Measurements from ENCODE around the gene SPINDOC.

SPINDOC gene

DNA sequence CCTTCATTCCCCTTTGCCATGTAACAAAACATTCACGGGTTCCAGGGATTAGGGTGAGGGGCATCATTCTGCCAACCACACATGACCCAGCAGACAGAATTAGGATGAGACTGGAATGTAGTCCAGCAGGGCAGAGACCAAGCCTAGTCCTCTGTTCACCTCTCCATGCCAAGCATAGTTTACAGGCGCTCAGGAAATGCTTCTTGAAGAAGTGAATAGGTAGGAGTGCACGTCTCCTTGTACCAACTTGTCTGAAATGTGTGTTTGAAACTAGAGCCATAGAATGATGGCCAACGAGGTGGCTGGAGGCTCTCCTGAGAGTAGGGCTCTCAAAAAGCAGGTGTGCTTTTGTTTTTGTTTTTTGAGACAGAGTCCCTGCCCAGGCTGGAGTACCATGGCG lies 8.2 kb downstream of the SPINDOC start:
- intact Hi-C loops (cut with DNase I) = no loop called here
- no peak for DNase-seq

DNA sequence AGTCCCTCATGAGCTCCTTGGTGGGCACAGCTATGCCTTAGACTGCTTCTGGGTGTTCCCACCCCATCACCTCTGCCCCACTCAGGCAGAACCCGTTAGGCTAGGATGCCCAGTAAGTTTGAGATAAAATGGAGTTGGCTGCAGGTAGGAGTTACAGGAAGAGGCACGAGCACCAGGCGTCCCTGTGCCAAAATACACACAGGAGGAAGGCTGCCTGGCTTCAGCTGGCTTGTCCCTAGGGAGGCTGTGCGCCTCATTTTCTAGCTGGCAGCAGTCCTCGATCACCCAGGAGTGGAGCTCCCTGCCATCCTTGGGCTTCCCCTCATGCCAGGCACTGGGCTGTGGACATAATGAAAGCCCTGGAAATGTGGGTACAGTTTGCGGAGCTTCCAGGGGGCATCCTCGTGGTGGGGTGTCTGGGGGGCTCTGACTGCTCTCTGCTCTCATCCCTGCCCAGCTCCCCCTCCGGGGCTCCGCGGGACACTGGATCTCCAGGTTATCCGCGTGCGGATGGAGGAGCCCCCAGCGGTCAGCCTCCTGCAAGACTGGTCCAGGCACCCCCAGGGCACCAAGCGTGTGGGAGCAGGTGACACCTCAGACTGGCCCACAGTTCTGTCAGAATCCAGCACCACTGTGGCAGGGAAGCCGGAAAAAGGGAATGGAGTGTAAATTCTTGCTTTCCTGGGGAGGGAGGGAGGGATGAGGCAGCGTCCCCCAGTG lies 13.4 kb downstream of the SPINDOC start:
- no peak for DNase-seq
- intact Hi-C loops (cut with DNase I) = no loop called here

DNA sequence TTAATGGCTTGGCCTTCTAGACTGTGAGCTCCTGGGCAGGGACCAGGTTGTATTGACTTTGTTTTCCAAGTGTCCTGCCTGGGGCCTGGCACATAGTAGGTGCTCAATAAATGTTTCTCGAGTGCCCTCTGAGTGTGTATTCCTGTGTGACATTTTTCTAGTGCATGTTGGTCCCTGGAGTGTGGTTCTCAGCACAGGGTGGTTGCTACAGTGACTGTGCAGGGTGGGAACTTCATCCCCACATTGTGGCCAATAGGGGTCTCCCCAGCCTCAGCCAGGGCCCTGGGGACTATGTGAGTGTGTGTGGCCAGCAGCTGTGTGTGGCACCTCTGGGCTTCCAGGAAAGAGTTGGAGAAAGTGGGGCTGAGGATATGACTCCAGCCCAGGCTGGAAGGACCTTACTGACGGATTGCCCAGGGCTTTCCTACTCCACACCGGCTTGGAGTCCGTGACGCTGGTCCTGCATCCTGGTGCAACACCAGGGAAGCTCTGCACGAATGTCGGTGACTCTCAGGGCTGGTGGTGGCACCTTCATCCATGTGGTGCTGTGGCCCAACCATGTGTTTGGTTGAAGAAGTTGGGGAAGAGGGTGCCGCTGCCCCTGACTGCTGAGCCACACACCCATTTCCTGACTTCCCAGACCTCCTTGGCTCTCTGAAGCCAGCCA lies 16.7 kb downstream of the SPINDOC start:
- intact Hi-C loops (cut with DNase I) = loop anchor here (10.0 kb wide), 1 partner anchor 325 kb away; no protein-coding TSS in a partner anchor

DNA sequence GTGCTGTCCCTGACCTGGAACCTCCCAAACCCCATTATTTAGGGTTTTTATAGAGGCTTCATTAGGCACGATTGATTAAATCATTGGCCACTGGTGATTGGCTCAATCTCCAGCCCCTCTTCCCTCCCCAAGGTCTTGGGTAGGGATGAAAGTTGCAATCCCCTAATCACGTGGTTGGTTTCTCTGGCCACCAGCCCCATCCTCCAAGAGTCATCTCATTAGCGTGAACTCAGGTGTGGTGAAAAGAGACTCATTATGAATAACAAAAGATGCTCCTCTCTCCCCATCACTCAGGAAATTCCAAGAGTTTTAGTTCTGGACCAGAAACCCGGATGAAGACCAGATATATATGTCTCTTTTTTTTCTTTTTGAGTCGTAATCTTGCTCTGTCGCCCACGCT lies 18.1 kb downstream of the SPINDOC start:
- DNase-seq = no peak
- intact Hi-C loops (cut with DNase I) = loop anchor here (10.0 kb wide), 1 partner anchor 323 kb away; no protein-coding TSS in a partner anchor

More for the DNA sequence above, 16.7 kb downstream of the SPINDOC start:
- DNase-seq = no peak

DNA sequence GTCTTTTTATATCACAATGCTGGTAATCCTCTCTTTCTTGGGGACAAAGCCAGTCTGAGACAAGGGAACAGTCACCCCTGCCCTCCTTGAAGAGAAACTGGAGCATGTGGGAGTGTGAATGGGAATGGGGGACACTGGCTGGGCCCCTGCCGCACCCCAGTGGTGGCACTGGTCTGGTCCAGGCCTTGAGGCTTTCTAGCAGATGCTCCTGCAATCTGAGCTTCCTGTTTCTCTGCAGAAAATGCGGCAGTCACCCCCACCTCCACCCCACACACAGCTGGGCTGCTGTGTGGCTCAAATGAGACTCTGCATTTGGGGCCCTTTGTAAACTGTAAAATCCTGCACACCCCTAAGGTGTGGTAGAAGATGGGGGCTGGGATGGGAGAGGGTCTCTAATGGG lies 19.1 kb downstream of the SPINDOC start:
- DNase-seq = no peak
- intact Hi-C loops (cut with DNase I) = loop anchor here (10.0 kb wide), 1 partner anchor 322 kb away; no protein-coding TSS in a partner anchor

DNA sequence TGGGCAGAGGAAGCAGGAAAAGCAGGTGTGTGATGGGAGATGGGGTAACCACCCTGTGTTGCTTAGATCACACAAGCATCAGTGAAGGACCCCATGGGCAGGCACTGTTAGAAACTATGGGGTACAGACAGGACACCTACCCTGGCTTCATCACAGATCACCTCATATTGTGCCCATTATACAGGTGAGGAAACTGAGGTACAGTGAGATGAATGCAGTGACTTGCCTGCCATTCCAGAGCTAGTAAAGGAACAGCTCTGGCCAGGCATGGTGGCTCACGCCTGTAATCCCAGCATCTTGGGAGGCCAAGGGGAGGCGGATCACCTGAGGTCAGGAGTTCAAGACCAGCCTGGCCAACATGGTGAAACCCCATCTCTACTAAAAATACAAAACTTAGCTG lies 19.8 kb downstream of the SPINDOC start:
- intact Hi-C loops (cut with DNase I) = loop anchor here (10.0 kb wide), 1 partner anchor 322 kb away; no protein-coding TSS in a partner anchor
- no peak for DNase-seq

DNA sequence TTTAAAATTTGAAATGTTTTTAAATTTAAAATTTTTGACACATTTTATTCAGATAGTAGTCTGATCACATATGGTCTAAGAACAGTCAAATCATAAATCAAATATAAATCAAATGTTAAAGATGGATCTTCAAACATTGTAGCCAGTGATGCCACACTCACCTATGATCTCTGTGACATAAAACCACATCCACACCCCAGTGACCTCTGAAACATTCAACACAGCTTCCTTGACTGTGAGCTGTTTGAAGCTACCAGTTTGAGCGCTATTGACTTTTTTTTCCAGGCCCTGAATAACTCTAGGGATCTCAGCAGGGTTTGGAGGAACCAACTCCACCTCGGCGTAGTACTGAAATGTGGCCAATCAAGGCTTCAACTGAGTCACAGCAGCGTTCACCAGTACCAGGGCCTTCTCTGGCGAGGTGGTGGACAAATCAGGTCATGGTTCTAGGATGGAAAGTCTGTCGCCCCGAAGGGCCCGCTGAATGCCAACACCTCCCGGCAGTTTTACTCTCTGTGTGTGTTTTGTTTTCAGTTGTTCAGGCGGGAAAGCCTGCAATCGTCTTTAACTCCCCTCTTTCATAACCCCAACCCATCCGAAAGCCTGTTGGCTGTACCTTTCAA lies 21.4 kb downstream of the SPINDOC start:
- intact Hi-C loops (cut with DNase I) = loop anchor here (10.0 kb wide), 1 partner anchor 320 kb away; no protein-coding TSS in a partner anchor
- no peak for DNase-seq

DNA sequence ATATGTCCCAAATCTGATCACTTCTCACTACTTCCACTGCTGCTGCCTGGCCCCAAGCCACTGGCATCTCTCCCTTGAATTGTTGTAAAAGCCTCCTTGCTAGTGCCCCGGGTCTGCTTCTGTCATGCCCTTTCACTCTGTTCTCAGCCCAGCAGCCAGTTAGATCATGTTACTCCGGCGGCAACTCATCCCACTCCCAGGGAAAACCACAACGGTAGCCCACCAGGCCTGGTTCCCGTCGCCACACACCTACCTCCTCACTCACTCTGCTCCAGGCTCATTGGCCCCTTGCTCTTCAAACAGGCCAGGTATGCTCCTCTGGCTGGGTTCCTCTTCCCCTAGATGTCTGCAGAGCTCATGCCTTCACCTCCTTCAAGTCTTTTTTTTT lies 21.9 kb downstream of the SPINDOC start:
- no peak for DNase-seq
- intact Hi-C loops (cut with DNase I) = loop anchor here (10.0 kb wide), 1 partner anchor 320 kb away; no protein-coding TSS in a partner anchor

DNA sequence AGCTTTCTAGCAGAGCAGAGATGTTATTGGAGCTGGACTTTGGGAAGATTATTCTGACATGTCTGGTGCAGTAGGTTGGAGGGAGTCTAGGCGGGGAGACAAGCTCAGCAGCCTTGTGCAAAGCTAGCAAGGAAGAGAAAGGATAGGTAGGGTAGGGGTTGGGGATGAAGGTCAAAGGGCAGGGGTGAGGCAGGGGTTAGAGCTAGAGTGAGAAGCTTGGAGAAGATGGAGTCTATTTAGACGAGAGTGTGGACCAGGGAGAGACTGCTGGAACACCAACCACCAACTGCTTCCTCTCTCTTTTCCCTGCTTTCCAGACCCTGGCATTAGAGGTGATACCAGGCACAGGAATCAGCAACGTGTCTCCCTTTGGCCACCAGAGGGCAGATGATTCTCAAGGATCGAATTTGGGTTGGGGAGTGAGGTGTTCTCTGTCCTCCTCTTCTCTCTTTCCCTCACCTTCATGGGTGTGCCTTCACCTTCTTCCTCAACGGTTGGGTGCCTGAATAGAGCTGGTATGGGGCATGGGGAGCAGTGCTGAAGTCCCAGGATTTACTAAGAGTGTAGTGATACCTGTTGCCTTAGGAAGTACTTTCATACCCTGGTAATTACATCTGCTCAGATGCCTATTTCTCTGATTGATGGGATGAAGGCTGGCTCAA lies 23.9 kb downstream of the SPINDOC start:
- intact Hi-C loops (cut with DNase I) = loop anchor here (10.0 kb wide), 1 partner anchor 318 kb away; no protein-coding TSS in a partner anchor

DNA sequence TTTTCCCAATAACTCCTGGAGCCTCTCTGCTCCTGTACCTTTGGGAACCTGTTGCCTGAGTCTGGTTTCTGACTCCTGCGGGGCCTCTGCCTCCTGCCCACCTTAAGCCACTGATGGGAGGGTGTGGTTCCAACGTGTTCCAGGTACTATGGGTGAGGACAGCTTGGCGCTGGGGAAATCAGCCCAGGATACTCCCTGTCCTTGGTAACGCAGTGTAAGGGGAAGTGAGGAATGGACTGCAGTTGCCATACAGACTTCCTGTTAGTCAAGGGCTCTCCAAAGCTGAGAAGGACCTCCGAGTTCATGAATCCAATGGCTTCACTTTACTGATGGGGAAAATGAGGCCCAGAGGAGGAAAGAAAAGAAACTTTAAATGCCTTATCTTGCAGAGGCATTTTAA lies 24.5 kb downstream of the SPINDOC start:
- DNase-seq = peak in 2 of 42 donors; percentile 19 to 25
- intact Hi-C loops (cut with DNase I) = loop anchor here (2.0 to 10.0 kb wide), 3 partner anchors 41 to 317 kb away; partner anchors contain the start of gene NAA40

More for the DNA sequence above, 23.9 kb downstream of the SPINDOC start:
- DNase-seq = peak; percentile 47 to 93 (median 84)

DNA sequence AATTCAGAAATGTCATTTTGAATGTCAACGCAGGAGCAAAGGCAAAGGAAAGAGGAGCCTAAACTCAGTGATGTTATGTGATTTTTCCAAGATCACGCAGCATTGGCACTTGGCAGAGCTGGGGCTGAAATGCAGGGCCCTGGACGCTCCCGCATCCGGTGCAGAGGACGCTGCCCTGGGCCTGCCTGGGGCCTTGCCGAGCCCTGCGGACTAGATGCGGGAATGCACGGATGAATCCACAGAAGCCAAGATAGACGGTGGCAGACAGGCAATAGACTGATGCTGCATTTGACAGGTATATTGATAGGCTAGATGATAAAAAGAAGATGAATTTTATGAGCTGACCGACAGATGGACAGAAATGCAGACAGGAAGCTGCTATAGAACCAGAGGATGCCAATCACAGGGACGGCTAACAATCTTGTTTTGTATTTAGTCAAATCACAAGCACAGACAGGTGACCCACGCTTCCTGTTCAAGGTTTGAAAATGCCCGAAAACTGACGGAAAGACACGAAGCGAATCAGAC lies 25.0 kb downstream of the SPINDOC start:
- intact Hi-C loops (cut with DNase I) = loop anchor here (2.0 to 10.0 kb wide), 3 partner anchors 41 to 317 kb away; partner anchors contain the start of gene NAA40
- peak in 17 of 42 donors; percentile 17 to 57 (median 41) for DNase-seq

DNA sequence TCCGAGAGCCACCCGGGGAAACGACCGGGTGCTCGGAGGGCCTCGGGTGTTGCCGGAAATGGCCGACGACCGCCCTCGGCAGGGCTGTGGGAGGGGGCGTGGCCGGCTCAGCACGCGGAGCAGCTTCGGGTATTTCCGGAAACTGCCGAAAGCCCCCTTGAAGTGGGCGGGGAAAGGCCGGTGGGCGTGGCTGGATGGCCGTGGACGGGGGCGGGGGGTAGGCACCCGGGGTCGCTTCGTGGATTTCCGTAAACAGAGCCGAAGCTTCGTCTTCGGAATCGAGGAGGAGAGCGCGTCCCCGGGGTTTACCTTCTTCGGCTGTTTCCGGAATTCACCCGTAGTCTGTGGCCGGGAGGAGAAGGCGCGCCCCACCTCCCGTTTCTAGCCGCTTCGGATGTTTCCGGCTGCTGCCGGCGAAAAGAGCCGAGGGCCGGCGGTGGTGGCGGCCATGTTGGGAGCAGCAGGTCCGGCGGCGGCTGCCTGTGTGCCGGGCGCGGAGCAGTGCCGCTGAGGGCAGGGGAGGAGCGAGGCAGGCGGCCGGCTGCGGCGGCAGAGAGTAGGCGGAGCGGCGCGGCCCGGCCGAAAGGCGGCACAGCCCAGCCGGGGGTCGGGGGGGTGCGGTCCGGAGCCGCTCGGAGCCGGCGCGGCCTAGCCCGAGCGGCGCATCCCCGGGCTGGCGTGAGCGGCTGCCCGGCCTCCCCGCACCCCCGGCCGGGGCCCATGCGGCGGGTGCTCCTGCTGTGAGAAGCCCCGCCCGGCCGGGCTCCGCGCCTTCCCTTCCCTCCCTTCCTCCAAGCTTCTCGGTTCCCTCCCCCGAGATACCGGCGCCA lies 25.6 kb downstream of the SPINDOC start, which contains the start of gene MARK2:
TSS of gene MARK2 (plus strand) at position 433 of the 830 bp plus-strand sequence. CDS start at position 830, 397 bp downstream.
- DNase-seq = peak; percentile 93 to 100 (median 99)
- intact Hi-C loops (cut with DNase I) = loop anchor here (2.0 to 10.0 kb wide), 3 partner anchors 40 to 316 kb away; partner anchors contain the start of gene NAA40

DNA sequence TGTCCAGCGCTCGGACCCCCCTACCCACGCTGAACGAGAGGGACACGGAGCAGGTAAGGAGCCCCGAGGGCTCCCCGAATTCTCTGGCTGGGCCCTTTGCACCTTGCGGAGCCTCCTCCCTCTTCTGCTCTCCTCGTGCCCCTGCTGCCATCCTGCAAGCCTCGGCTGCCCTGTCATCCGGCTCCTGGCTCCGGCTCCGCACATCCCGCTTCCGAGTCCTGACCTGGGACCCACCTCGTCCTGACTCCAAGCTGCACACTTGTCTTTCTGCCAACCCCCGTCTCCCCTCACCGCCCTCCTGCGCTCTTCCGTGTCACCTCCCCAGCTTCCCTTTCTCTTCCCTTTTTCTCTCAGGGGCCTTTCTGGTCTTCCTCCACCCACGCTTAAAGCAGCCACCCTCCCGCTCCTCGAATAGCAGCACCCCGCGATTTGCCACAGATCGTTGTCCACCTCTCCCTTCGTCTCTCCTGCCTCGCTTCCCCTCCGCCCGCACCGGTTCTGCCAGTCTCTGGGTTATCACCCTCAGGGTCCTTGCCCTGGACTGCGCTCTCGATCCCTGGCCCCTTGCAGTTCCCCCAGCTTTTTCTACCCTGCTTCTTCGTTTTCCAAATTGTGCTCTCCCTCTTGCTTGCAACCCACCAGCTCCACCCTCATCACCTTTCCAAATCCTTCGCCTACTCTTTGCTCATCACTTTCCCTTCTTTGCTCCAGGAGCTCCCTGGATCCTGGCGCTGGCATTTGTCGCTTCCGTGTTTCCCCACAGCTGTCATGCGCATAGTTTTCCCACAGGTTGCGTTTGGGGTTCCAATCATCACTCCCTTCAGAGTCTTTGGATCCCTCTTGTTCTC lies 26.5 kb downstream of the SPINDOC start:
- peak in 41 of 42 donors; percentile 23 to 86 (median 63) for DNase-seq
- intact Hi-C loops (cut with DNase I) = loop anchor here (2.0 to 10.0 kb wide), 3 partner anchors 39 to 315 kb away; partner anchors contain the start of gene NAA40

DNA sequence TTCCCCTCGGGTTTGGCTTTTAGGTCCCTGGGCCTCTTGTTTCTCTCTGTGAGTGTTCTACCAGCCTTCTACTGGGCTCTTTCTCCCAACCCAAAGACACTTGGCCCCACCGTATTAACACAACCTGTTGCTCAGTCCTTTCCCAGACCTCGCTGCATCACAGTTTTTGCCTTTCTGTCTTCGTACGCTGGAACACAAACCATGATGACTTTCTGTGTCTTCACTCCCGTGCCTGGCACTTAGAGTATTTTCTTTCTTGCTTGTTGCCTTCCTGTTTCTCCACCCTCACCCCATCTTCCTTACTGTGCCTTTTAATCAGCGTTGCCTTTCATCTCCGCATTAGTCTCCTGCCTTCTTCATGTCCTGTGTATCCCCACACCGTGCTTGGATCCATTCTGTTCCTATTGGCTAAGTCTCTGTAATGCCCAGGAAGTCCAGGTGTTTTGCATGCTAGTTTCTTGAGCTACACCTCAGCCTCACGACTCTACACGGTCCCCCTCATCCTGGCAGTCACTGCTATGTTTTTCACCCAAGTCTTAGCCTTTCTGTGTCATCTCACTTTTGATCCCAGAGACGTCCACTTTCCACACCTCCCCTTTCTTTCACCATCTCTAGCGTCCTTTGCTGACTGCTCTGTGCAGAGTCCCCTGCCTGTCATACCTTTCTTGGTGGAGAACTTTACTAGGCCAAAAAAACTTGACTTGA lies 27.3 kb downstream of the SPINDOC start:
- DNase-seq = peak in 1 of 42 donors; percentile 7
- intact Hi-C loops (cut with DNase I) = no loop called here

DNA sequence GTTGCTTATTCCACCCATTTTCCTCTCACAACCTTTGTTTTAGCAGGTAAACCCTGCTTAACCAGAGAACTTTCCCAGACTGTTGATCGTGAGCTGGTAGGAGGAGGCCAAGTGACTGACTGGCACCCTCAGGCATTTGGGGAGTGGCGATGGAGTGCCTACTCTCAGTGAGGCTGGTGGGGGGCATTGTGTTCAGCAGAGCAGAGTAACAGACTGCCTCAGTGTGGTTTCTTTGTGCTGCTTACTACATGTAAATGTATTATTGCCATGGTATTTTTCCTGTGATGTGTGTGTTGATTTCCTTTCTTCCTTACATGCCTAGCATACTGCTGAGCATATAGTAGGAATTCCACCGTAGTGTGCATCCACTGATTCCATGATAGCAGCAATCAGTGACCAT lies 28.3 kb downstream of the SPINDOC start:
- intact Hi-C loops (cut with DNase I) = no loop called here
- DNase-seq = peak in 38 of 42 donors; percentile 25 to 84 (median 52)

DNA sequence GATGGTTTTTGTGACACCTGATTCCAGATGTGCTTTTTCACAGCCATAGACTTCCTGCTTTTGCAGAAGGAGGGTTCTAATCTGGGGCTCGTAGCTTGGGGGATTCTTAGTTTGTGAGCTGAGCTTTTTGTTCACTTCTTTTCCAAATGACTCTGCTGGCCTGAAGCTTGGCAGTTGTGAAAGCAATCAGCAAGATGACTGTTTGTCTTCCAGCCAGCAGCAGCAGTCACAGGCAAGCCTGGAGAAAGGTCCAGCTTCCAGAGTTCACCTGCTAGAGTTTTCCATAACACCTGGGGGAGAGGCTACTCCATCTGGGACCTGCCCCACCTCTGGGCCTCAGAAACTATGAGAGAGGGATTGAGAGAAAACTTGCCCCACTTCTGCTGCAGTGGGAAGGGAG lies 29.8 kb downstream of the SPINDOC start:
- intact Hi-C loops (cut with DNase I) = no loop called here

More for the DNA sequence above, 29.8 kb downstream of the SPINDOC start:
- peak in 5 of 42 donors; percentile 21 to 49 (median 31) for DNase-seq

Measured in head of caudate nucleus (tissue), 42 donors.